ENCODE data around the gene CEACAM1.
"Not testable (repeated sequence)": the region's sequence is repeated elsewhere in the genome, so short reads cannot be mapped to it uniquely, and the experiment has no call there.

Gene CEACAM1

DNA sequence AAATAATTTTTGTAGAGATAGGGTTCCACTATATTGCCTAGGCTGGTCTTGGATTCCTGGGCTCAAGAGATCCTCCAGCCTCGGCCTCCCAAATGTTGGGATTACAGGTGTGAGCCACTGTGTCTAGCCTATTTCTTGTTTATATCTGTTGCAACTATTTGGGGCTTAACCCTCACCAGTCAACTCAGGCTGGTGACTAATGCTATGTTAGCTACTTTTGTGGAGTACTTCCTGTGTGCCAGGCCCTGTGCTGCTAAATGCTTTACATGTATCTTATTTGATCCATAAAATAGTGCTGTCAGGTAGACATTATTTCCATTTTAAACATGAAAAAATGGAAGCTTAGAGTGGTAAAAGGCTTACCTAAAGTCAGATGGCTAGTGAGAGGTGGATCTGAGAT is 13.8 kb downstream of the CEACAM1 start:
- H3K4me1 ChIP-seq (ENCODE audit: control insufficient read depth, insufficient read depth, low read length, poor library complexity, severe bottlenecking) = no peaks in the 10 kb centered on the region
- no peak for DNase-seq
- no peak overlapping the region for H3K27ac ChIP-seq (ENCODE audit: insufficient read depth, low read length, poor library complexity, severe bottlenecking)
- no peak overlapping the region for H3K4me3 ChIP-seq (ENCODE audit: insufficient read depth, low read depth, low read length, poor library complexity, severe bottlenecking)
- no peaks in the 10 kb centered on the region for H3K27me3 ChIP-seq (replicated peaks; ENCODE audit: control insufficient read depth, insufficient read depth, low read length, poor library complexity, severe bottlenecking)
- no peaks in the 10 kb centered on the region for H3K9me3 ChIP-seq (ENCODE audit: control insufficient read depth, low read length)
- no peaks in the 10 kb centered on the region for H3K36me3 ChIP-seq (ENCODE audit: control insufficient read depth, insufficient read depth, low read length)

- no peaks in the 10 kb centered on the region for H3K36me3 ChIP-seq (ENCODE audit: control insufficient read depth, insufficient read depth, low read length)
- no peak overlapping the region for H3K27ac ChIP-seq (ENCODE audit: insufficient read depth, low read length, poor library complexity, severe bottlenecking)
These were observed 15.5 kb downstream of the CEACAM1 start for GRCh38 chr19:42512743-42513304.

GRCh38 chr19:42512130-42512636 is 16.1 kb downstream of the CEACAM1 start:
- Histone ChIP-seq H3K4me3 (ENCODE audit: insufficient read depth, low read depth, low read length, poor library complexity, severe bottlenecking) (no peak overlapping the region), H3K27me3 (replicated peaks; ENCODE audit: control insufficient read depth, insufficient read depth, low read length, poor library complexity, severe bottlenecking) (no peaks in the 10 kb centered on the region), H3K36me3 (ENCODE audit: control insufficient read depth, insufficient read depth, low read length) (no peaks in the 10 kb centered on the region), H3K9me3 (ENCODE audit: control insufficient read depth, low read length) (no peaks in the 10 kb centered on the region), H3K27ac (ENCODE audit: insufficient read depth, low read length, poor library complexity, severe bottlenecking) (no peak overlapping the region), H3K4me1 (ENCODE audit: control insufficient read depth, insufficient read depth, low read length, poor library complexity, severe bottlenecking) (no peaks in the 10 kb centered on the region)
- no peak for DNase-seq

More at GRCh38 chr19:42512743-42513304, 15.5 kb downstream of the CEACAM1 start:
- no peaks in the 10 kb centered on the region for H3K4me1 ChIP-seq (ENCODE audit: control insufficient read depth, insufficient read depth, low read length, poor library complexity, severe bottlenecking)
- no peak overlapping the region for H3K4me3 ChIP-seq (ENCODE audit: insufficient read depth, low read depth, low read length, poor library complexity, severe bottlenecking)
- no peak for DNase-seq
- no peaks in the 10 kb centered on the region for H3K27me3 ChIP-seq (replicated peaks; ENCODE audit: control insufficient read depth, insufficient read depth, low read length, poor library complexity, severe bottlenecking)
- no peaks in the 10 kb centered on the region for H3K9me3 ChIP-seq (ENCODE audit: control insufficient read depth, low read length)

DNA sequence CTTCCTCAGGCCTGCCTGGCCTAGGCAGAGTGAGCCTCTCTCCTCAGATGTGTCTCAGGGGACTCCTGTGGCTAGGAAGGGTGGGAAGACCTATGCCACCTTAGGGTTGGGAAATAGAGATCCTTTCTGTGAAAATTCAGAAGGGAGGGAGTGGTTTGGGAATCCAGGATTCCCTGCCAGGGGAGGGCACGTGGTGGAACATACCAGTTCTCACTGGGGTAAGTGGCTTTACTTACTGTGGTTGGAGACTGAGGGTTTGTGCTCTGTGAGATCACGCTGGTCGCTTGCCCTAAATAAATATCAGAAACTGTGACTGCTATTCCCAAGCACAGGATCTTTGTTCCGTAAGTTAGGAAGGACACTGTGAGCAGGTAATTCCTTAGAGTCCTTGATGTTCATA is 16.9 kb downstream of the CEACAM1 start:
- Histone ChIP-seq H3K4me1 (ENCODE audit: control insufficient read depth, insufficient read depth, low read length, poor library complexity, severe bottlenecking) (no peaks in the 10 kb centered on the region), H3K27me3 (replicated peaks; ENCODE audit: control insufficient read depth, insufficient read depth, low read length, poor library complexity, severe bottlenecking) (no peaks in the 10 kb centered on the region), H3K9me3 (ENCODE audit: control insufficient read depth, low read length) (no peaks in the 10 kb centered on the region), H3K4me3 (ENCODE audit: insufficient read depth, low read depth, low read length, poor library complexity, severe bottlenecking) (no peak overlapping the region), H3K36me3 (ENCODE audit: control insufficient read depth, insufficient read depth, low read length) (no peaks in the 10 kb centered on the region), H3K27ac (ENCODE audit: insufficient read depth, low read length, poor library complexity, severe bottlenecking) (no peak overlapping the region)
- no peak for DNase-seq

DNA sequence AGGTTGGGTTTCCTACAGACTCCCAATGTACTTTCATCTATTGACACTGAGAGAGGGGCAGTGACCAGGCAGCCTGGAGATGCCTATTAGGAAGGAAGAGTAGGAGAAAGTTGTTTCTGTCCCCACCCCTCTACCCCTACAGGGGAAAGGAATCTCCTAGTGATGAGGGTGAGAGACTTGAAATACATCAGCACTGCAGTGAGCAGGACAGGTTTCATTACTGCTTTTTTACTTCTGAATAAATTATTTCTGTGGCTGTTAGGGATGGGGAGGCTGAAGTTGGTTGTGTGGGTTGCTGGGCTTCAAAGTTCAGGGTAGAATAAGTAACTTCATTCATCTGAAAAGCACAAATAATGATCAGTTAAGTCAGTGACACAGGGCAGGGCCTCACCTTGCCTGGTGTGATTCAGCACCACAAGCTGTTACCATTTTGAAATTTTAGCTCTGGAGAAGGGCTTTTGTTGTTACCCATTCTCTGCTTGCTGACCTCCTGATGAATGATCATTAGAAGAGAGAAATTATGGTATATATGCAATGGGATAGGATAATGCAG is 19.3 kb downstream of the CEACAM1 start:
- DNase-seq = no peak
- Histone ChIP-seq H3K4me1 (ENCODE audit: control insufficient read depth, insufficient read depth, low read length, poor library complexity, severe bottlenecking) (no peaks in the 10 kb centered on the region), H3K27me3 (replicated peaks; ENCODE audit: control insufficient read depth, insufficient read depth, low read length, poor library complexity, severe bottlenecking) (no peaks in the 10 kb centered on the region), H3K4me3 (ENCODE audit: insufficient read depth, low read depth, low read length, poor library complexity, severe bottlenecking) (no peak overlapping the region), H3K27ac (ENCODE audit: insufficient read depth, low read length, poor library complexity, severe bottlenecking) (no peak overlapping the region), H3K9me3 (ENCODE audit: control insufficient read depth, low read length) (no peaks in the 10 kb centered on the region), H3K36me3 (ENCODE audit: control insufficient read depth, insufficient read depth, low read length) (no peaks in the 10 kb centered on the region)

DNA sequence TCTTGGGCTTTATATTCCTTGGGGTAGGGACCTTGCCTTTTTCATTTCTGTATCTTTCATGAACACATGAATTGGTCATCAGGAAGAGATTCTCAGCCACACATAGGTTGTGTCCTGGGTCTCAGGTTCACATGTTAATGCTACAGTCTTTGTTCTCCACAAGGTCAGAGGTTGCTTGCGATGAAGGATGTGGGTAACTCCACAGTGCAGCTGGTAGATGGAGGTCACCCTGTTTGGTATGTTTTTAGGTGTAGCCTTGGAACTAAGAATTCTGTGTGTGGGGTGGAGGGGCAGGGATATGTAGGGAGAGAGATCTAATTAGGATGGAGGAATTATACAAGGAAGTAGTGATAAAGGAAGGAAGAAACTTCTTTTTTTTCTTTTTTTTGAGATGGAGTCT is 23.2 kb downstream of the CEACAM1 start:
- Histone ChIP-seq H3K4me3 (ENCODE audit: insufficient read depth, low read depth, low read length, poor library complexity, severe bottlenecking) (no peak overlapping the region), H3K4me1 (ENCODE audit: control insufficient read depth, insufficient read depth, low read length, poor library complexity, severe bottlenecking) (no peaks in the 10 kb centered on the region), H3K27ac (ENCODE audit: insufficient read depth, low read length, poor library complexity, severe bottlenecking) (no peak overlapping the region), H3K36me3 (ENCODE audit: control insufficient read depth, insufficient read depth, low read length) (no peaks in the 10 kb centered on the region), H3K9me3 (ENCODE audit: control insufficient read depth, low read length) (no peaks in the 10 kb centered on the region), H3K27me3 (replicated peaks; ENCODE audit: control insufficient read depth, insufficient read depth, low read length, poor library complexity, severe bottlenecking) (no peaks in the 10 kb centered on the region)
- no peak for DNase-seq

- DNase-seq = no peak
- H3K4me1 ChIP-seq (ENCODE audit: control insufficient read depth, insufficient read depth, low read length, poor library complexity, severe bottlenecking) = no peaks in the 10 kb centered on the region
- H3K36me3 ChIP-seq (ENCODE audit: control insufficient read depth, insufficient read depth, low read length) = no peaks in the 10 kb centered on the region
- H3K4me3 ChIP-seq (ENCODE audit: insufficient read depth, low read depth, low read length, poor library complexity, severe bottlenecking) = no peak overlapping the region
- no peak overlapping the region for H3K27ac ChIP-seq (ENCODE audit: insufficient read depth, low read length, poor library complexity, severe bottlenecking)
- no peaks in the 10 kb centered on the region for H3K27me3 ChIP-seq (replicated peaks; ENCODE audit: control insufficient read depth, insufficient read depth, low read length, poor library complexity, severe bottlenecking)
- H3K9me3 ChIP-seq (ENCODE audit: control insufficient read depth, low read length) = no peaks in the 10 kb centered on the region
These were observed 26.5 kb downstream of the CEACAM1 start for GRCh38 chr19:42501733-42502132.

- H3K27me3 ChIP-seq (replicated peaks; ENCODE audit: control insufficient read depth, insufficient read depth, low read length, poor library complexity, severe bottlenecking); H3K36me3 ChIP-seq (ENCODE audit: control insufficient read depth, insufficient read depth, low read length); H3K27ac ChIP-seq (ENCODE audit: insufficient read depth, low read length, poor library complexity, severe bottlenecking); H3K9me3 ChIP-seq (ENCODE audit: control insufficient read depth, low read length); H3K4me3 ChIP-seq (ENCODE audit: insufficient read depth, low read depth, low read length, poor library complexity, severe bottlenecking); DNase-seq; H3K4me1 ChIP-seq (ENCODE audit: control insufficient read depth, insufficient read depth, low read length, poor library complexity, severe bottlenecking): not testable (repeated sequence)
These were observed 27.0 kb downstream of the CEACAM1 start for GRCh38 chr19:42501243-42501642.

DNA sequence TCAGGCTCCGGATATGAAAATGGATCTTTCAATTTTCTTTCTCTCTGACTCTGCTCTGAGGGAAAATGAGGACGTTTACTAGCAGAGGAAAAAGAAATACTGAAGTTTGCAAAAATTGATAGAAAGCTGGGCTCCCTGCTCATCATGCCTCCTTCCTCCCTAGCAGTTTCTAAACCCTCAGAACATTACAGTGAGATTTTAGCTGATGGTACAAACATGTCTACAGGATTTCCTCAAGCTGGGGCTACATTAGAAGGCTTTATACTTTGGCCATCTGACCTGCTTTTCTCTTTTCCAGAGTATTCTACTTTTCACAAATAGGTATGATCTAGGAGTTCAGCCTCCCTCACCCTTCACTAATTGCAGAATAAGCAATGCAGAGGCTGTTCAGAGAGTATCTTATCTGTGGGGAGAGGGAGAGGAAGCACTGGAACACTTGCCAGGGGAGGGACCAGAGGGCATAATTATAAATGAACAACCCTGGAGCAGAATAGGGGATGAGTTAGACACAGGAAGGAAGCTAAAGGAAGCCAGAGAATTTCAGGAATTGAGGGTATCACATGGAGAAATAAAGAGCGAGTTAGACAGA is 30.0 kb downstream of the CEACAM1 start:
- H3K9me3 ChIP-seq (ENCODE audit: control insufficient read depth, low read length) = no peaks in the 10 kb centered on the region
- H3K4me1 ChIP-seq (ENCODE audit: control insufficient read depth, insufficient read depth, low read length, poor library complexity, severe bottlenecking) = no peaks in the 10 kb centered on the region
- no peaks in the 10 kb centered on the region for H3K36me3 ChIP-seq (ENCODE audit: control insufficient read depth, insufficient read depth, low read length)
- DNase-seq = no peak
- H3K27ac ChIP-seq (ENCODE audit: insufficient read depth, low read length, poor library complexity, severe bottlenecking) = no peak overlapping the region
- H3K4me3 ChIP-seq (ENCODE audit: insufficient read depth, low read depth, low read length, poor library complexity, severe bottlenecking) = no peak overlapping the region
- H3K27me3 ChIP-seq (replicated peaks; ENCODE audit: control insufficient read depth, insufficient read depth, low read length, poor library complexity, severe bottlenecking) = no peaks in the 10 kb centered on the region

DNA sequence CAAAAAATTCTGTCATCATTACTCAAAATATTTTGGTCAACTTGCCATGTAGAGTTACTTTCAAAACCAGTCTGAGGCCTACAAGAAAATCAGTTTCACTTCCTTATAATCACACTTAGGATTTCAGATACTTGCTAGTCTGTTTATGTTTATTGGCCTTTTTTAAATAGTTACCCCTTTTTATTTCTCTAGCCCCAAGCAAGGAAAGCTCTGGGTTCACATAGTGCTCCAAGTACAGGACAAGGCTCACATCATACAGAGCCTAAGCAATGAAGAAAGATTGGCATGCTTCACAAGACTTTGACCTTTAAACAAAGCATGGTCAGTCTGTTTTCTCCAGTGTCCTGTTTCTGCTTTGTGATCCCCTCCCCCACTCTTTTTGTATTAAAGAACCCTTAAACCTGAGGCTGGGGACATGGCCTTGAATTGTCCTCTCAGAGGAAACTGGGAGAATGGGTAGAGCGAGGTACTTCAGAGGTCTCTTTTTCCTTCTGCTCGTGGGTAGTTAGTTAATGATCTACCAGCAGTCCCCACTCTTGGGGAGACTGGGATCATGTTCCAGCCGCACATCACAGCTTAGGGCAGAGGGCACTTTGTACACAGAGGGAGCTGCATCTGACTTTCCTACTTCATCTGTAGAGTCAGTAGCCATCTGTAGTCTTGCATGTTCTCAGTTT is 30.7 kb downstream of the CEACAM1 start:
- Histone ChIP-seq H3K4me1 (ENCODE audit: control insufficient read depth, insufficient read depth, low read length, poor library complexity, severe bottlenecking) (no peaks in the 10 kb centered on the region), H3K27ac (ENCODE audit: insufficient read depth, low read length, poor library complexity, severe bottlenecking) (no peak overlapping the region), H3K4me3 (ENCODE audit: insufficient read depth, low read depth, low read length, poor library complexity, severe bottlenecking) (no peak overlapping the region), H3K27me3 (replicated peaks; ENCODE audit: control insufficient read depth, insufficient read depth, low read length, poor library complexity, severe bottlenecking) (no peaks in the 10 kb centered on the region), H3K9me3 (ENCODE audit: control insufficient read depth, low read length) (no peaks in the 10 kb centered on the region), H3K36me3 (ENCODE audit: control insufficient read depth, insufficient read depth, low read length) (no peaks in the 10 kb centered on the region)
- DNase-seq = no peak

Measured in effector memory CD4-positive, alpha-beta T cell (primary cell).